Astrocyte (in vitro differentiated cells and primary cell): Measurements from ENCODE around the gene MYOZ1. TPM values are rescaled to one million over a fixed set of nuclear protein-coding genes. Genes with fewer than 3 reads are reported as not detected.
A peak's percentile ranks its signal among the peaks of the same experiment; 100 is the strongest.

ENCODE experiments used
- DNase-seq: peaks from one replicate; pipeline ENCODE4 v3.0.0-alpha.2; 2010; ENCODE audit warnings: low read depth
- FAIRE-seq: peaks from 2 replicates; lab custom pipeline; 2011; peaks lifted over from hg19 to GRCh38; lab: Jason Lieb, UNC
- H2AFZ ChIP-seq: 2 replicates; pipeline ENCODE4 v1.6.0; 2012; ENCODE audit warnings: low read depth, low read length, inconsistent platforms
- H3K27ac ChIP-seq: 2 replicates; pipeline ENCODE4 v1.5.1; 2011; ENCODE audit warnings: low read depth, low read length, inconsistent platforms
- H3K27me3 ChIP-seq: 2 replicates; pipeline ENCODE4 v1.6.0; 2011; ENCODE audit warnings: low read length, inconsistent platforms; ENCODE audit not compliant: insufficient read depth
- H3K36me3 ChIP-seq: 2 replicates; pipeline ENCODE4 v1.5.1; 2011; ENCODE audit warnings: low read length, inconsistent platforms; ENCODE audit not compliant: insufficient read depth
- H3K4me1 ChIP-seq: 2 replicates; pipeline ENCODE4 v1.5.1; 2011; ENCODE audit warnings: low read length, inconsistent platforms; ENCODE audit not compliant: insufficient read depth
- H3K4me2 ChIP-seq: 2 replicates; pipeline ENCODE4 v1.6.0; 2012; ENCODE audit warnings: low read length, inconsistent platforms
- H3K4me3 ChIP-seq: 2 replicates; pipeline ENCODE4 v1.5.1; 2011; ENCODE audit warnings: low read depth, mild to moderate bottlenecking, low read length, inconsistent platforms; ENCODE audit not compliant: insufficient read depth
- H3K79me2 ChIP-seq: 2 replicates; pipeline ENCODE4 v1.6.0; 2012; ENCODE audit warnings: mild to moderate bottlenecking, low read length, inconsistent platforms; ENCODE audit not compliant: insufficient read depth
- H3K9ac ChIP-seq: 2 replicates; pipeline ENCODE4 v1.6.0; 2012; ENCODE audit warnings: mild to moderate bottlenecking, low read length, inconsistent platforms
- H3K9me3 ChIP-seq: 2 replicates; pipeline ENCODE4 v1.5.1; 2012; ENCODE audit warnings: low read depth, mild to moderate bottlenecking, low read length, inconsistent platforms; ENCODE audit not compliant: insufficient read depth
- H4K20me1 ChIP-seq: 2 replicates; pipeline ENCODE4 v1.6.0; 2012; ENCODE audit warnings: low read length, inconsistent platforms; ENCODE audit not compliant: insufficient read depth
- H3K27ac Mint-ChIP-seq: one replicate; pipeline ENCODE4 v1.8.0; 2021; ENCODE audit warnings: mild to moderate bottlenecking, mixed read lengths; ENCODE audit not compliant: unreplicated experiment
- H3K27me3 Mint-ChIP-seq: one replicate; pipeline ENCODE4 v1.8.0; 2021; ENCODE audit warnings: low read depth, mixed read lengths; ENCODE audit not compliant: unreplicated experiment
- H3K36me3 Mint-ChIP-seq: one replicate; pipeline ENCODE4 v1.8.0; 2021; ENCODE audit warnings: low read depth, mixed read lengths; ENCODE audit not compliant: unreplicated experiment
- H3K4me1 Mint-ChIP-seq: one replicate; pipeline ENCODE4 v1.8.0; 2021; ENCODE audit warnings: low read depth, mixed read lengths; ENCODE audit not compliant: unreplicated experiment
- H3K4me3 Mint-ChIP-seq: one replicate; pipeline ENCODE4 v1.8.0; 2021; ENCODE audit warnings: mild to moderate bottlenecking, moderate library complexity, mixed read lengths; ENCODE audit not compliant: unreplicated experiment
- H3K9me3 Mint-ChIP-seq: one replicate; pipeline ENCODE4 v1.8.0; 2021; ENCODE audit warnings: mild to moderate bottlenecking, mixed read lengths; ENCODE audit not compliant: unreplicated experiment
- CTCF ChIP-seq: IDR thresholded peaks from 2 replicates; pipeline ENCODE4 v1.5.1; 2011; ENCODE audit warnings: low read depth, mild to moderate bottlenecking, inconsistent platforms, low read length, moderate library complexity; ENCODE audit not compliant: insufficient read depth
- EZH2 ChIP-seq: IDR thresholded peaks from 2 replicates; pipeline ENCODE4 v1.6.1; 2012; ENCODE audit warnings: mild to moderate bottlenecking, low read length, inconsistent platforms; ENCODE audit not compliant: insufficient read depth
- total RNA-seq: library from RNA; stranded (reverse); gene quantifications from 2 replicates; pipeline ENCODE4 v1.2.1, GENCODE V29; 2021

Gene MYOZ1
- total RNA-seq, 1 donor from 2014 or later, result 2.2 TPM

DNA sequence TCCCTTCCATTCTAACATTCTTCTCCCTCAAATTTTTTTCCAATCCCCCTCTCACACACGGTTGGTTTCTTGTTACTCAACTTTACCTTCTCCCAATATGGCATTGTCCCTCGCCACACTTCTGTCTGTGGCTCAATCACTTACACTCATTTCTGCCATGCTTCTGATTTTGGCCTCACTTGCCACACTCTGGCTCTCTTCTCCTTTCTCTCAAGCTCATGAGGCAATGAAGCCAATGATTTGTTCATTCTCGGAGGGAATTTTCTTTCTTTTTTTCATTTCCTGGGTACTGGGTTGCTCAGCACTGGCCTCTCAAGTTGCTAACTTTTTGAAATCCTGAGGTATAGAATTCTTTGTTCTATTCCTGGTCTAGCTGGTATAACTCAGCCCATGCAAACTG, 4.0 kb upstream of the MYOZ1 start:
- no peaks in the 10 kb centered on the region for H3K79me2 ChIP-seq
- peaks cover 19% of the 10 kb centered on the region for H3K4me1 ChIP-seq
- Mint-ChIP-seq H3K4me3 (no peak overlapping the region), H3K36me3 (no peaks in the 10 kb centered on the region), H3K27ac (peak overlapping the region; percentile 88), H3K9me3 (no peaks in the 10 kb centered on the region), H3K27me3 (no peaks in the 10 kb centered on the region), H3K4me1 (peaks cover 43% of the 10 kb centered on the region)
- H3K4me3 ChIP-seq, result no peak overlapping the region
- no peaks in the 10 kb centered on the region for H3K9me3 ChIP-seq
- TF ChIP-seq CTCF, result no peak
- no peak for TF ChIP-seq EZH2
- H3K36me3 ChIP-seq, result no peaks in the 10 kb centered on the region
- peaks cover 4% of the 10 kb centered on the region for H3K27me3 ChIP-seq
- no peak overlapping the region for H3K27ac ChIP-seq
- no peak for FAIRE-seq
- no peak for DNase-seq
- H4K20me1 ChIP-seq, result no peaks in the 10 kb centered on the region
- no peak overlapping the region for H3K9ac ChIP-seq
- H3K4me2 ChIP-seq, result no peak overlapping the region
- H2AFZ ChIP-seq, result no peak overlapping the region

DNA sequence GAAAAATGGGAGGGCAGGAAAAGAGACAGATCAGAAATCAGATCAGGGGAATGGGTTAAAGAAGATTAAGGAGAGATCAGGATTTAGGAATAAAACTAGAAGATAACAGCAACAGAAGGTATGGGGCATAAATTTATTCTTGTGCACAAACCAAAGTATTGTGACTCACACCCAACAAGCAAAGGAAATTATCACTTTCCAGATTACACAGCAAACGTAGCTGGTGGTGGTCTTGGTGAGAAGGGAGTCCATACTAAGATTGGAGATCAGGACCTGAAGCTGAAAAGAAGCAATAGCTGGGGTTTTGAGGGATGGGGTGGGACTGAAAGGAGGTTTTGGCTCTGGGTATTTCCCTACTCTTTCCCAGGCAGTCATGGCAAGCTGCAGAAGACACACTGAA, 3.5 kb upstream of the MYOZ1 start:
- no peak overlapping the region for H2AFZ ChIP-seq
- TF ChIP-seq CTCF (no peak), EZH2 (no peak)
- no peak overlapping the region for H3K4me3 ChIP-seq
- H3K4me1 ChIP-seq, result peaks cover 15% of the 10 kb centered on the region
- peaks cover 4% of the 10 kb centered on the region for H3K27me3 ChIP-seq
- H4K20me1 ChIP-seq, result no peaks in the 10 kb centered on the region
- H3K4me2 ChIP-seq, result no peak overlapping the region
- H3K79me2 ChIP-seq, result no peaks in the 10 kb centered on the region
- Mint-ChIP-seq H3K4me1 (peaks cover 40% of the 10 kb centered on the region), H3K27me3 (no peaks in the 10 kb centered on the region), H3K36me3 (no peaks in the 10 kb centered on the region), H3K4me3 (peak overlapping the region; percentile 5), H3K9me3 (no peaks in the 10 kb centered on the region), H3K27ac (peak overlapping the region; percentile 4)
- H3K9ac ChIP-seq, result no peak overlapping the region
- no peaks in the 10 kb centered on the region for H3K9me3 ChIP-seq
- no peak overlapping the region for H3K27ac ChIP-seq
- H3K36me3 ChIP-seq, result no peaks in the 10 kb centered on the region
- FAIRE-seq (no peak), DNase-seq (no peak)

GRCh38 chr10:73644015-73644743, 2.9 kb upstream of the MYOZ1 start:
- Mint-ChIP-seq H3K9me3 (no peaks in the 10 kb centered on the region), H3K36me3 (no peaks in the 10 kb centered on the region), H3K4me1 (peaks cover 34% of the 10 kb centered on the region), H3K27me3 (no peaks in the 10 kb centered on the region), H3K27ac (peak overlapping the region; percentile 35), H3K4me3 (peak overlapping the region; percentile 5)
- Histone ChIP-seq H2AFZ (no peak overlapping the region), H3K4me2 (no peak overlapping the region), H3K9me3 (no peaks in the 10 kb centered on the region), H3K4me3 (no peak overlapping the region), H3K36me3 (no peaks in the 10 kb centered on the region), H3K4me1 (peaks cover 9% of the 10 kb centered on the region), H4K20me1 (no peaks in the 10 kb centered on the region), H3K27ac (no peak overlapping the region), H3K79me2 (no peaks in the 10 kb centered on the region), H3K27me3 (peaks cover 4% of the 10 kb centered on the region), H3K9ac (no peak overlapping the region)
- FAIRE-seq, result no peak
- TF ChIP-seq EZH2, result no peak
- peak; percentile 93 for TF ChIP-seq CTCF
- DNase-seq, result no peak
